Stimulated activated naive CD8-positive, alpha-beta T cell treated with anti-CD3 and anti-CD28 coated beads, Interleukin-15, Interleukin-2, amounts not matched to agents 100 ng/mL and 50 ng/mL, for 24 hours (primary cell): ENCODE data around the gene METAP1D.
A peak's percentile ranks its signal among the peaks of the same experiment; 100 is the strongest.

Source experiments
- H3K27ac Mint-ChIP-seq: one replicate; pipeline ENCODE4 v1.8.0; 2021; ENCODE audit warnings: mild to moderate bottlenecking, mixed read lengths
- H3K27me3 Mint-ChIP-seq: one replicate; pipeline ENCODE4 v1.8.0; 2021; ENCODE audit warnings: mixed read lengths
- H3K36me3 Mint-ChIP-seq: one replicate; pipeline ENCODE4 v1.8.0; 2021; ENCODE audit warnings: low read depth, mixed read lengths
- H3K4me1 Mint-ChIP-seq: one replicate; pipeline ENCODE4 v1.8.0; 2021; ENCODE audit warnings: low read depth, mixed read lengths
- H3K4me3 Mint-ChIP-seq: one replicate; pipeline ENCODE4 v1.8.0; 2021; ENCODE audit warnings: mild to moderate bottlenecking, mixed read lengths
- H3K9me3 Mint-ChIP-seq: one replicate; pipeline ENCODE4 v1.8.0; 2021; ENCODE audit warnings: mixed read lengths

The METAP1D gene

DNA sequence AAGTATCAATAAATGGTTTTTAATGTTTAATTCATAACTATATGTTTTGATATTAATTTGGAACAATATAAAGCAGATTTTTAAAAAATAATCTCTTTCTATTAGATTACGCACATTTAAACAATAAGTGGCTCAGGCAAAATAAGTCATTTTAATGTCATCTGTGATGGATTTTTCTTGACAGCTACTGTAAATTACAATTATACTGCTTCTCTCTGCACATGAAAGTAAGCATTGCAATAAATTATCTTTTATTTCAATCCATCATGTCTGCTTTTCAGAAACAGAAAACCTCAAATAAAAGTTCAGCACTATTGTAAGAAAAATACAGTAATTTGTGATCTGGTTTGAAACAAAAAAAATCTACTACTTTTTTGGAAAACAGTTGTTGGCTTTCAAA, 74.5 kb downstream of the METAP1D start:
- H3K36me3 Mint-ChIP-seq, result peaks cover 4% of the 10 kb centered on the region
- H3K9me3 Mint-ChIP-seq, result no peaks in the 10 kb centered on the region
- H3K27ac Mint-ChIP-seq, result no peak overlapping the region
- H3K4me3 Mint-ChIP-seq, result no peak overlapping the region
- peaks cover 24% of the 10 kb centered on the region for H3K27me3 Mint-ChIP-seq
- no peaks in the 10 kb centered on the region for H3K4me1 Mint-ChIP-seq

DNA sequence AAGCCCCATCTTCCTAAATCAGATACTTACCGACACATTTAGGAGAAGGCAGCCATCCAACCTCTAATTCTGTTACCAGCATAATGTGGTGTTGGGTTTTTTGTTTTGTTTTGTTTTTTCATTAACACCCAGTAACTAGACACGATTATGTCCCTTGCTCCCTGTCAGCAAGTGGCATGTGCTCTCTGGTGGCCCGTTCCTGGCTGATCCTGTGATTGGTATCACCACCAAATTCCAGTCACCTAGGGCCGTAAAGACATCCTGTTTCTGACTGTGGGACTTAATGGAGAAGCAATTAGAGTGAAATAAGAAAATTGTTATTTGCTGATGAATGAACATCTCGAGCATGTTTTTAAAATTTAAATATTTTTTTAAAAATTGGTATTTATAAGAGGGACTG, 79.7 kb downstream of the METAP1D start:
- Mint-ChIP-seq H3K9me3 (peaks cover 3% of the 10 kb centered on the region), H3K27ac (no peak overlapping the region), H3K36me3 (peaks cover 10% of the 10 kb centered on the region), H3K27me3 (peaks cover 61% of the 10 kb centered on the region), H3K4me3 (no peak overlapping the region), H3K4me1 (peaks cover 18% of the 10 kb centered on the region)

DNA sequence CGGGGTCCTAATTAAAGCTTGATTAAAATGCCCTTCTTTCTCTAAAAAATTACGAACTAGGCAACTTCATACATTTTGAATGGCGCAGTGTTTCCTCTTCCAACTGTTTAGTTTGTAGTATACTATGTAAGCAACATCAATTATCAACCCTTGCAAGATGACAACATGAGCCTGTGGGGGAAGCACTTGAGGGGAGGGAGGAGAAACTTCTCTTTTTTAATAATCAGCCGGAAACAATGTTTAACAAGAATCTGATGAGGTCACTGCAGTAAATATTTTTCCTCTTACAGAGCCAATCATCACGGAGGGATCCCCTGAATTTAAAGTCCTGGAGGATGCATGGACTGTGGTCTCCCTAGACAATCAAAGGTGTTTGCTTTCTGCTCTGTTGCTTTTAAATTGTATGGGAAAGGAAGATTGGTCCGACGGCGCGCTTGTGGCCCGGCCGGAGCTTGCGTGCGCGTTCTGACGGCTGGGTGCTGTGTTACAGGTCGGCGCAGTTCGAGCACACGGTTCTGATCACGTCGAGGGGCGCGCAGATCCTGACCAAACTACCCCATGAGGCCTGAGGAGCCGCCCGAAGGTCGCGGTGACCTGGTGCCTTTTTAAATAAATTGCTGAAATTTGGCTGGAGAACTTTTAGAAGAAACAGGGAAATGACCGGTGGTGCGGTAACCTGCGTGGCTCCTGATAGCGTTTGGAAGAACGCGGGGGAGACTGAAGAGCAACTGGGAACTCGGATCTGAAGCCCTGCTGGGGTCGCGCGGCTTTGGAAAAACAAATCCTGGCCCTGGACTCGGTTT, 80.3 kb downstream of the METAP1D start:
- peaks cover 10% of the 10 kb centered on the region for H3K36me3 Mint-ChIP-seq
- no peak overlapping the region for H3K4me3 Mint-ChIP-seq
- peak overlapping the region; percentile 19 for H3K27ac Mint-ChIP-seq
- peaks cover 23% of the 10 kb centered on the region for H3K4me1 Mint-ChIP-seq
- peaks cover 61% of the 10 kb centered on the region for H3K27me3 Mint-ChIP-seq
- H3K9me3 Mint-ChIP-seq, result peaks cover 3% of the 10 kb centered on the region

DNA sequence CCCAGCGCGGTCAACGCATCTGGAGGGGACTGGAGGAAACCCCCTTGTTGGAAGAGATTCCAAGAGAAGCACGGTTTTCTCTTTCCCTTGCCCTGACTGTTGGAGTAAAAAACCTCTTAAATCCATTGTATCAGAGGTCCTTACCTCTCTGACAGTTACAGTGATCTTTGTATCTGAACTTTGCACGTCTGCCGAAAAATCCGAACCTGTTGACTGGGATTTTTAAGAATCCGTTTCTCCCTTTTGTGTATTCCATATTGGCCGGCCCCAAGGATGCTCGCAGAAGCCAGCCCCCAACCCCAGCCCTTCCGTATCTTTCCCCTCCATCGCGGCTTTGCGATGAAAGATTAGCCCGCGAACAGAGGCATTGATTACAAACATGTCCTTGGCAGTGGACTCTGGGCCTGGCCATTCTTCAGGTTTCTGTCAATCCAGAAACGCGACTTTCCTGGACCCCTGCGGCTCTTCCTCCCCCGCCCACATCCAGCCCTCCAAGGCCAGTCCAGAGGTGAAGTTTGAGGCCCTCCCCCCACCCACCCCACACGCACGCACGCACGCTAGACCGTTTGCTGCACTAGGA, 81.0 kb downstream of the METAP1D start:
- Mint-ChIP-seq H3K27me3 (peaks cover 68% of the 10 kb centered on the region), H3K4me3 (no peak overlapping the region), H3K9me3 (peaks cover 3% of the 10 kb centered on the region), H3K27ac (no peak overlapping the region), H3K4me1 (peaks cover 30% of the 10 kb centered on the region), H3K36me3 (peaks cover 10% of the 10 kb centered on the region)

DNA sequence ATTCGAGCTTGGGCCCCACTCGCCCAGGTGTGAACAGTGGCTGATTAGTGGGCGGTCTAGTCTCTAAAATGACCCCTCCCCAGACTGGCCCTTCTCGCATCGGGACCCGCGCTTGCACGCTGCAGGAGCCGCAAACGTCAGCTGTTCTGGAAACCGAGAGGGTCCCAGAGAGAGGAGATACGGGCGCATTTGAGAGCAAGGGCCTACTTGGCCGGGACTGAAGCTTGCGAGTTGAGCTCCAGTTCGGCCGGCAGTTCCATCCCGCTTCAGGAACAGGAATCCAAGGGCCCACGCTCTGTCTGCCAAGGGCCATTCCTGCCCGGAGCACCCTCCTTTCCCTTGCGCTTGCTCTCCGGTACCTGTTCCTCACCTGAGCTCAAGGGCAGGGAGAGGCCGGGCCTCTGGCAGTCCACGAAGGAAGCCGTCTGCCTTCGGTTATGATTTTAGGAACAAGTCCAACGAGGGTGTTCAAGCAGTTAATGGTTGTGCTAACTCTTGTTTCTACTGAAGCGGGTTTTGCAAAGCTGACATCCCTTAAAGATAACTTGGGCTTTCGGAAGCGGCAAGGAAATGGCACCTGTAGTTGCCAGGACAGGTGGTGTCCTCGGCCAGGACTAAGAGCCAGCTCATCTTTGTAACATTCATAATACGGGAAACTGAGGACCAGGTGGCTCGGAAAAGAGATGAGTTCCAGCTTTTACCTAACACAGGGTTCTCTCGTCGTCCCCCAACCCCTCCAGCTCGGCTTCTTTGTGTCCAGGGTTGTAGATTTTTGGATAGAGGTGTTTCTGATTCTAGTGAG, 81.7 kb downstream of the METAP1D start:
- peaks cover 3% of the 10 kb centered on the region for H3K9me3 Mint-ChIP-seq
- H3K36me3 Mint-ChIP-seq, result peaks cover 10% of the 10 kb centered on the region
- H3K27me3 Mint-ChIP-seq, result peaks cover 75% of the 10 kb centered on the region
- peaks cover 35% of the 10 kb centered on the region for H3K4me1 Mint-ChIP-seq
- H3K4me3 Mint-ChIP-seq, result no peak overlapping the region
- no peak overlapping the region for H3K27ac Mint-ChIP-seq

DNA sequence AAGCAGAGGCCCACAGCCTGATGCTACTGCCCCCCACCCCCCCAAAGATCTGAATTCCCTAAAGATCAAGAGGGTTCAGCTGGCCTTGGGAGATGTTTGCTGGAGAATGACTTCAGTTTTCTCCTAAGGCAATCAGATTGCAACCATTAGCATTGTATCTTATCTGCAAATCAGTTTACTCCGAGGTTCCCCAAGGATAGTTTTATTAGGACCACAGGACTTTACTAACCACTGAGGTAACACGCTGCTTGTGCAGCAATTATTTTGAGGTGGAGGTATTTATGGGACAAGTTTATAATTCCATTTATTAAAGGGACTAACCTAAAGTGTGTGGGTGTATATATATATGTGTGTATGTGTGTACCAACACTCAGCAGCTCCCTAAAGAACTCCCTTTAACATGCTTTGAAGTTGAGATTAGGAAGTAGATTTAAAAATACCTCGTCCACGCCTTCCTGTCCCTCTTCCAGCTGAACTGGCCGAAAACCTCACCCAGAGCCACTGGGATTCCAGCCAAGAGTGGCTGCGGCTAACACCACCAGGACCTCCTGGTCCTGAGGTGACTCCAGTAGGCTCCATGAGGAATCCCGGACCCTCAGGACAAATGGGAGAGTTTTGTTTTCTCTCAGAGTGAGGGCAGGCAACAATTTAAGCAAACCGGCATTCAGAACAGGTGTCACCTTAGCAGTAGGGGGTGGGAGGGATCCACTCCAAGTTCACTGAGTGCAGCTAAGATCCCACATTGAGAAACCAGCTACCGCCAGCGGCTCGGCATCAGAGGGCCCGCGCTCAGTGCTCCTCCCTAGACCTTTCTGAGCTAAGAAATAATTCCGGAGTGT, 82.6 kb downstream of the METAP1D start:
- H3K27me3 Mint-ChIP-seq, result peaks cover 79% of the 10 kb centered on the region
- H3K36me3 Mint-ChIP-seq, result peaks cover 12% of the 10 kb centered on the region
- H3K4me1 Mint-ChIP-seq, result peaks cover 44% of the 10 kb centered on the region
- H3K27ac Mint-ChIP-seq, result no peak overlapping the region
- H3K9me3 Mint-ChIP-seq, result peaks cover 3% of the 10 kb centered on the region
- no peak overlapping the region for H3K4me3 Mint-ChIP-seq

DNA sequence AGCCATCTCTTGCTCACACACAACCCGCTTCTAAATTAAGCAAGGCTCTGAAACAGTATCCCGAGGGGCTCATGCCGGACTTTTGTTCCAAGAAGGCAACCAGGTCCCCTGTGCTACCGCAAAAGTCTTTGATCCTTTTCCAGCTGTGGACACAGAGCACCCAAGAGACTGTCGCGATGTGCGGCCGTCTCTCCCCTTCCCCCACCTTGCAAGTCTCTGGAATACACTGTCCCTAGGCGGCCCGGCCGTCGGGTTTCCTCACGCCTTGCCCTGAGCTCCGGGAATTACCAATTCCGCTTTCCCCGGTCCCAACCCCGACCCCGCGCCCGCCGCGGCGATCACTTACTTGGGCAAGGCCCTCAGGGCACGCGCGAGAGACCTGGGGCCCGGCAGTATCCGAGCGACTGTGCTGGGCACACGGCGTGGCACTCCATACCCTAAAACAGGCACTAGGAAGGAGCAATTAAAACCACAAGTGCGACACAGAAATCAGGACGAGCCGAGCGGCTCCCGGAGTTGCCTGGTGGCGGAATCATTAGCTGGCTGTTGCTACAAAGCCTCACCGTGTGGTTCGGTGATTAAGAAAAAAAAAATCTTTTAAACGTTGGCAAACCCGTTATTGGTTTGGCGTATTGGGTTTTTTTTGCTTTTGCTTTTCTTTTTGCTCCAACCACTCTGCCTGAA, 83.3 kb downstream of the METAP1D start:
- Mint-ChIP-seq H3K36me3 (peaks cover 15% of the 10 kb centered on the region), H3K27me3 (peaks cover 84% of the 10 kb centered on the region), H3K4me3 (peak overlapping the region; percentile 82), H3K27ac (peak overlapping the region; percentile 73), H3K4me1 (peaks cover 51% of the 10 kb centered on the region), H3K9me3 (peaks cover 3% of the 10 kb centered on the region)

DNA sequence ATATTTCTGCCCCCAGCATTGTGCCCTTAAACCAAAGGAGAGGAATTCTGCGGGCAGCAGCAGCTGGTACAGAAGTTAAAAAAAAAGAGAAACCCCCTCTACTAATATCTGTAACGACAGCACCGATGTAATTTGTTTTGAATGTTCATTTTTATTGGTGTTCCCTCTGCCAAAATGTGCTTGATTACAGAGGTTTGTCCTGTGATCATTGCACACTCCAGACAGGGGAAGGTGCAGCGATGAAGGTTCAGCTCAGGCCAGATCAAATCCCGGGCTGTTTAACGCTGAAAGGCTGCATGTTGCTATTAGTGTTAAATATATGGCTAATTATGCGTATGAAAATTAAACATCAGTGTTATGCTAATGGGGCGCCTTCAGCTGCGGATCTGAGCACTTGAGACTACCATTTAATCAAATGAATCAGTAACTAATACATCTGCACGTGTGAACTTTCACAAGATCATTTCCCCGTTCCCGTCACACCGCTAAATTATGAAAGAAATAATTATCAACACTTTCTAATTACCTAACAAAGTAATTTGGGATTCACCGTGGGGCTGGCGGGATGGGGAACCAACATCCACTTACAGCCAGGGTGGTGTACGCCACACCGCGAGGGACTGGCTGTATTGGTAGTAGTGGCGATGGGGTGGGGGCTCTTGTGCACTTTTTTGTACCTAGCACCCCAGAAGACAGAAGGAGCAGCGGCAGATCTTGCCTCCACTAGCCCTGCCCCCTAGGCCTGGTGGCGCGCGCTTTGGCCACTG, 84.1 kb downstream of the METAP1D start:
- Mint-ChIP-seq H3K4me3 (peak overlapping the region; percentile 82), H3K9me3 (peaks cover 3% of the 10 kb centered on the region), H3K27me3 (peaks cover 91% of the 10 kb centered on the region), H3K4me1 (peaks cover 56% of the 10 kb centered on the region), H3K27ac (peak overlapping the region; percentile 73), H3K36me3 (peaks cover 15% of the 10 kb centered on the region)

DNA sequence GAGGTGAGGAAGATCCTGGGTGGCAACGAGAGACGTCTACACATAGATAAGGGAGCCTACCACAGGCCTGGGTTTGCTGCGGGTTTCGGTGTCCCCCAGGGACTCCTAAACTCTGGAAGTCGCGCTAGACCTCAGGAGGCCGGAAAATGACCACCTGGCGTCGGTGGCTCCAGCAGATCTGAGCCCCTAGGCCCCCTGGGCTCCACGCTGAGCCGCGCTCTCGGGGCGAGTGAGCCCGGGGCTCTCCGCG, 84.6 kb downstream of the METAP1D start:
- Mint-ChIP-seq H3K36me3 (peaks cover 15% of the 10 kb centered on the region), H3K4me3 (peak overlapping the region; percentile 82), H3K27ac (peak overlapping the region; percentile 73), H3K27me3 (peaks cover 91% of the 10 kb centered on the region), H3K9me3 (peaks cover 3% of the 10 kb centered on the region), H3K4me1 (peaks cover 56% of the 10 kb centered on the region)

DNA sequence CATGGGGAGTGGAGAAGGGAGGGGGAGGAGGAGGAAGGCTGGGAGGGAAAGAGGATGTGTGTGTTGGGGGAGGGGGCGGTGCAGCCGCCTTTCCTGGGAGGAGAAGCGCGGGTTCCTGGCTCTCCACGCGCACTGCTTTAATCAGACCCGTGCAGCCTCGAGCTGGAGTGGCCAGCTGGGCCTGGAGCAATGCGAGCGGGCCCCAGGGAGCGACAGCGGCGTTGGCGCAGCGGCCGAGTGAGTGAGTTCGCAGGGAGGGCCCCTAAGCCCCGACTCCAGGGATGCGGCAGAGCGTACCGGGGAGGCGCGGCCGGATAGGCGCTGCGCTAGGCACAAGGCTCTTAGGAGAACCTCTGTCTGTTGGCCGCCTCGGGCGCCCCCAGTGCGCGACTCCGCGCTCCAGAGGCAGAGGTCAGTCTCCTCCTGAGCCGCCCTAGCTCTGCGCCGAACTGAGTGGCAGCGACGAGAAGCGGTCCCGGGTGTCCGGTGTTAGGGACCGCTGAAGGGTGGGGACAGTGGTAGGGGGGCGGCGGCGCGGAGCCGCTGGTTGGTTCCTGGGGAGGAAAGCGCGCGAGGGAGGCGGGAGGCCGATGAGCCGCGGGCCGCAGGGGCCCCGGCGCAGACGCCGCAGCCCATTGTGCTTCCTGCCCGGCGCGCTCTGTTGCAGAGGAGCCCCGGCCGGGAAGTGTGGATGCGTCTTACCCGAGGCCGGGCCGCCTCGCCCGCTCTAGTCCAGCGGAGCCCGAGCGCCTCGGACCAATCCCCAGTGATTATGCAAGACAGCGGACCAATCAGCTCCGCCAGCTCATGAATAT, 85.1 kb downstream of the METAP1D start:
- Mint-ChIP-seq H3K36me3 (peaks cover 10% of the 10 kb centered on the region), H3K9me3 (peaks cover 3% of the 10 kb centered on the region), H3K27me3 (peaks cover 91% of the 10 kb centered on the region), H3K4me3 (peak overlapping the region; percentile 82), H3K4me1 (peaks cover 55% of the 10 kb centered on the region), H3K27ac (peak overlapping the region; percentile 26)

DNA sequence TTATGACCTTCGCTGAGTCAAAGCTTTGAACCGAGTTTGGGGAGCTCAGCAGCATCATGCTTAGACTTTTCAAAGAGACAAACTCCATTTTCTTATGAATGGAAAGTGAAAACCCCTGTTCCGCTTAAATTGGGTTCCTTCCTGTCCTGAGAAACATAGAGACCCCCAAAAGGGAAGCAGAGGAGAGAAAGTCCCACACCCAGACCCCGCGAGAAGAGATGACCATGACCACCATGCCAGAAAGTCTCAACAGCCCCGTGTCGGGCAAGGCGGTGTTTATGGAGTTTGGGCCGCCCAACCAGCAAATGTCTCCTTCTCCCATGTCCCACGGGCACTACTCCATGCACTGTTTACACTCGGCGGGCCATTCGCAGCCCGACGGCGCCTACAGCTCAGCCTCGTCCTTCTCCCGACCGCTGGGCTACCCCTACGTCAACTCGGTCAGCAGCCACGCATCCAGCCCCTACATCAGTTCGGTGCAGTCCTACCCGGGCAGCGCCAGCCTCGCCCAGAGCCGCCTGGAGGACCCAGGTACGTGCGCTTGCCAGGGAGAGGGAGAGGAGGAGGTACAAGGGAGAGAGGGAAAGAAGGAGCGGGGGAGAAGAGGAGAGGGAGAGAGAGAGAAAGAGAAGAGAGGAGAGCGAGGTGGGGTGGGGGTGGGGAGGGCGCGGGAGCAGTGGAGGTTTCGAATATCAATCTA, 85.9 kb downstream of the METAP1D start, which contains the start of gene DLX1:
Gene DLX1, plus strand, starts transcription at position 48 of the 700 bp plus-strand sequence. Its CDS starts 171 bp downstream, at position 219.
- peaks cover 5% of the 10 kb centered on the region for H3K36me3 Mint-ChIP-seq
- H3K4me1 Mint-ChIP-seq, result peaks cover 50% of the 10 kb centered on the region
- H3K4me3 Mint-ChIP-seq, result peak within 1 kb of the TSS; percentile 82

More for the DNA sequence above, 85.9 kb downstream of the METAP1D start, which contains the start of gene DLX1:
- Mint-ChIP-seq H3K9me3 (no peaks in the 10 kb centered on the region), H3K27me3 (peaks cover 91% of the 10 kb centered on the region), H3K27ac (peak within 1 kb of the TSS; percentile 45)
